Measurements from ENCODE around the gene TBL1XR1. TPM values are rescaled to one million over a fixed set of nuclear protein-coding genes. Genes with fewer than 3 reads are reported as not detected.

The TBL1XR1 gene
- total and polyA plus RNA-seq, 8 donors = 14.1 to 93.0 (median 47.2) TPM

DNA sequence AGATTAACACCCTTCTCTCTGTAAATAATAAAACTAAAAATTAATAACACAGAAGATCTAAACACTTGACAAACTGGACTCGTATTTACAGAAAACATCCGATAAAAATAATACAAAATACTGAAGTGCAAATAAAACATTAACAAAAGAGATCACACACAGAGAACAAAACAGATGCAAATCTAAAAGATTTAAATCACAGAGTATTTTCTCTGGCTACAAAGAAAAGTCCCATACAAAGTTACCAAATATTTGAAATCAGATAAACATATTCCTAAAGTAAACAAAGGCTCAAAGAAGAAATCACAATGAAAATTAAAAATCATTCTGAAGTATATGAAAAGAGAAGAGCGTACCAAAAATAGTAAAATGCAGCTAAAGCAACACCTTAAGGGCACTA lies 42.5 kb downstream of the TBL1XR1 start:
- no peak for DNase-seq
- H3K4me3 ChIP-seq = no peak overlapping the region
- no peaks in the 10 kb centered on the region for H3K27me3 ChIP-seq
- H3K27ac ChIP-seq = no peak overlapping the region
- TF ChIP-seq, protein P1, sequence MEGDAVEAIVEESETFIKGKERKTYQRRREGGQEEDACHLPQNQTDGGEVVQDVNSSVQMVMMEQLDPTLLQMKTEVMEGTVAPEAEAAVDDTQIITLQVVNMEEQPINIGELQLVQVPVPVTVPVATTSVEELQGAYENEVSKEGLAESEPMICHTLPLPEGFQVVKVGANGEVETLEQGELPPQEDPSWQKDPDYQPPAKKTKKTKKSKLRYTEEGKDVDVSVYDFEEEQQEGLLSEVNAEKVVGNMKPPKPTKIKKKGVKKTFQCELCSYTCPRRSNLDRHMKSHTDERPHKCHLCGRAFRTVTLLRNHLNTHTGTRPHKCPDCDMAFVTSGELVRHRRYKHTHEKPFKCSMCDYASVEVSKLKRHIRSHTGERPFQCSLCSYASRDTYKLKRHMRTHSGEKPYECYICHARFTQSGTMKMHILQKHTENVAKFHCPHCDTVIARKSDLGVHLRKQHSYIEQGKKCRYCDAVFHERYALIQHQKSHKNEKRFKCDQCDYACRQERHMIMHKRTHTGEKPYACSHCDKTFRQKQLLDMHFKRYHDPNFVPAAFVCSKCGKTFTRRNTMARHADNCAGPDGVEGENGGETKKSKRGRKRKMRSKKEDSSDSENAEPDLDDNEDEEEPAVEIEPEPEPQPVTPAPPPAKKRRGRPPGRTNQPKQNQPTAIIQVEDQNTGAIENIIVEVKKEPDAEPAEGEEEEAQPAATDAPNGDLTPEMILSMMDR (IDR thresholded peaks at IDR 0.05) = no peak
- H3K36me3 ChIP-seq = no peaks in the 10 kb centered on the region
- peaks cover 8 to 27% (median 26%) of the 10 kb centered on the region in 3 donors for H3K4me1 ChIP-seq
- no peak for ATAC-seq
- peak; percentile 47 for FAIRE-seq
- intact Hi-C loops (cut with DNase I) = no loop called here
- WGBS, 2 donors = 34 to 35% methylated on average over 3 of the region's 3 CpGs
- no peaks in the 10 kb centered on the region for H3K9me3 ChIP-seq

DNA sequence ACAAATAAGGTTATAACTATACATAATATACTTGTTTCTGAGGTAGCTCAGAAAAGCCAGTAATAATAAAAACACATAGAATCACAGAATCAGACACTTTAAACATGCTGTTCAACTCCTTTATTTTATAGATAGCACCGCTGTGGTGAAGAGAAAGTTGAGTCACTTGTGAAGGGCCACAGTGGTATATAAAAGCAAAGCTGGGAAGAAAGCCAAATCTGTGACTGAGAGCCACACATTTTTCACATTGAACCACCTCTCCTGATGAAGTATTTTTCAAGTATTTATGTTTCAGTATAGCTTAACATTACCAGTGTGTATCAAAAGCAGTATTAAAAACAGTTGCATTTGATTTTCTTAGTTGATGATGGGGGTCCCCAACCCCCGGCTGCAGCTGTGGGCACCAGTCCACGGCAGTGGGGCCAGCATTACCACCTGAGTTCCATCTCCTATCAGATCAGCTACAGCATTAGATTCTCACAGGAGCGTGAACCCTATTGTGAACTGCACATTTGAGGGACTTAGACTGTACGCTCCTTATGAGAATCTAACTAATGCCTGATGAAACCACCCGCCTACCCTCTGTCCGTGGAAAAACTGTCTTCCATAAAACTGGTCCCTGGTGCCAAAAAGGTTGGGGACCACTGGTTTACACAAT lies 46.2 kb downstream of the TBL1XR1 start:
- 67 to 73% methylated on average over 7 of the region's 7 CpGs for WGBS, 2 donors
- no peak overlapping the region for H3K27ac ChIP-seq
- no peaks in the 10 kb centered on the region for H3K27me3 ChIP-seq
- intact Hi-C loops (cut with DNase I) = no loop called here
- no peak overlapping the region for H3K4me3 ChIP-seq
- no peaks in the 10 kb centered on the region for H3K9me3 ChIP-seq
- TF ChIP-seq, protein P1 (IDR thresholded peaks at IDR 0.05) = no peak
- peaks cover 12 to 35% (median 32%) of the 10 kb centered on the region in 3 donors for H3K4me1 ChIP-seq
- FAIRE-seq (no peak), ATAC-seq (peak; percentile 27 to 63 (median 50)), DNase-seq (no peak)
- no peaks in the 10 kb centered on the region for H3K36me3 ChIP-seq

- peak overlapping the region in 1 of 4 donors; percentile 3 for H3K27ac ChIP-seq
- 15 to 24% methylated on average over 3 of the region's 3 CpGs for WGBS, 2 donors
- intact Hi-C loops (cut with DNase I) = no loop called here
These were observed 46.9 kb downstream of the TBL1XR1 start for GRCh38 chr3:177150218-177150916.

DNA sequence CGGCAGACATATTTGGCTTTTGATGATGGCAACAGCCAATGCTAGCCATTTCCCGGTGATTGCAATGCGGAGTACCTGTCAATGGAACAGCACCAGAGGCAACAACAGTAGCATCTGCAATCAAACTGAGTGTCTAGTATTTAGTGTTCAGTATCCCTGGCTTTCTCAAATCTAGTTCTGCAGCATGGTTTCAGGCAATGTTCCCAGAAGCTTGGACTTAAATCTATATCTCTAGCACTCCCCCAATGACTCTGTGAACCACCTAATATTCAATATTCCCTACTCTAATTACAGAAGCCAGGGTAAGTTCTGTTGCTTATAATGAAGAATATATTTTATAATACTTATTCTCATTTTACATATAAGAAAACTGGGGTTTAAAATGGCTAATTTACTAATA lies 48.2 kb downstream of the TBL1XR1 start:
- FAIRE-seq (no peak), ATAC-seq (no peak), DNase-seq (no peak)
- Histone ChIP-seq H3K27ac (no peak overlapping the region), H3K9me3 (no peaks in the 10 kb centered on the region), H3K4me1 (peaks cover 7 to 40% (median 30%) of the 10 kb centered on the region in 3 donors), H3K4me3 (no peak overlapping the region), H3K36me3 (no peaks in the 10 kb centered on the region), H3K27me3 (no peaks in the 10 kb centered on the region)
- TF ChIP-seq, protein P1 (IDR thresholded peaks at IDR 0.05) = no peak
- intact Hi-C loops (cut with DNase I) = no loop called here
- 94 to 97% methylated on average over 3 of the region's 3 CpGs for WGBS, 2 donors

More at GRCh38 chr3:177150218-177150916, 46.9 kb downstream of the TBL1XR1 start:
- TF ChIP-seq, protein P1 (IDR thresholded peaks at IDR 0.05) = no peak
- no peak overlapping the region for H3K4me3 ChIP-seq
- no peaks in the 10 kb centered on the region for H3K36me3 ChIP-seq
- FAIRE-seq (no peak), DNase-seq (no peak), ATAC-seq (peak; percentile 51 to 79 (median 68))
- no peaks in the 10 kb centered on the region for H3K27me3 ChIP-seq
- no peaks in the 10 kb centered on the region for H3K9me3 ChIP-seq
- H3K4me1 ChIP-seq = peaks cover 12 to 41% (median 35%) of the 10 kb centered on the region in 3 donors

DNA sequence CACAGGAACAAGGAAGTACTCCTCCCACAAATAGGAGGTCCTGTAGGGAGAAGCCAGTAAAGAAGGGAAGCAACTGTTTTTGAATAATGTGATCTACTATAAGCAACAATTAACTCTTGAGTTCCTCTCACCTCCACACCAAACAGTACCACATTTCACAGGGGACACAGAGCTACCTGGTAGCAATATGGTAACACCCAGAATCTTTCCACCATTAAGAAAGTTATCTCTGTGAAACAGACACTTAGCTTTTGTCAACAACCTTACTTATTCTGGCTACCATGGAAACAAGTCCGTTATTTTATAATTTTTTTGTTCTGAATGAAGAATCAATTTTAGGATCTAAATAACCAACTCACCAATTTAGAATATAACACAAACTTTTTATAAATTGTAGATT lies 49.5 kb downstream of the TBL1XR1 start:
- Histone ChIP-seq H3K27me3 (no peaks in the 10 kb centered on the region), H3K4me3 (no peak overlapping the region), H3K27ac (no peak overlapping the region), H3K36me3 (no peaks in the 10 kb centered on the region), H3K9me3 (no peaks in the 10 kb centered on the region), H3K4me1 (peaks cover 5 to 37% (median 26%) of the 10 kb centered on the region in 3 donors)
- TF ChIP-seq, protein P1 (IDR thresholded peaks at IDR 0.05) = no peak
- no peak for FAIRE-seq
- 87 to 89% methylated on average over 1 of the region's 1 CpG for WGBS, 2 donors
- intact Hi-C loops (cut with DNase I) = no loop called here
- ATAC-seq = no peak
- no peak for DNase-seq

Data from pancreas (tissue), 10 donors.